ENCODE measurements around the gene DHFR2. TPM values are rescaled to one million over a fixed set of nuclear protein-coding genes. Genes with fewer than 3 reads are reported as not detected.

The DHFR2 gene
- total RNA-seq, 2 donors from 2014 or later: 7.6 to 7.8 TPM

GRCh38 chr3:94009608-94010007, 53.1 kb downstream of the DHFR2 start:
- 89% methylated on average over 2 of the region's 2 CpGs for WGBS
- no peaks in the 10 kb centered on the region for H3K4me1 ChIP-seq (replicated peaks)

GRCh38 chr3:94008253-94008652, 54.5 kb downstream of the DHFR2 start:
- H3K4me1 ChIP-seq (replicated peaks): no peaks in the 10 kb centered on the region
- TF ChIP-seq CTCF (IDR thresholded peaks at IDR 0.05) (no peak), POLR2A (IDR thresholded peaks at IDR 0.05) (no peak), POLR2AphosphoS5 (IDR thresholded peaks at IDR 0.05) (no peak)
- no peaks in the 10 kb centered on the region for H3K9me3 ChIP-seq
- WGBS: 66% methylated on average over 2 of the region's 2 CpGs
- no peak overlapping the region for H3K4me3 ChIP-seq
- H3K36me3 ChIP-seq: no peaks in the 10 kb centered on the region
- H3K27ac ChIP-seq: no peak overlapping the region
- H3K27me3 ChIP-seq (replicated peaks; ENCODE audit: insufficient read depth): no peaks in the 10 kb centered on the region
- intact Hi-C loops (cut with DNase I): no loop called here
- DNase-seq (ENCODE audit: low spot score): no peak

More at GRCh38 chr3:94009608-94010007, 53.1 kb downstream of the DHFR2 start:
- Histone ChIP-seq H3K36me3 (no peaks in the 10 kb centered on the region), H3K9me3 (no peaks in the 10 kb centered on the region), H3K27ac (no peak overlapping the region), H3K4me3 (no peak overlapping the region), H3K27me3 (replicated peaks; ENCODE audit: insufficient read depth) (no peaks in the 10 kb centered on the region)
- TF ChIP-seq POLR2A (IDR thresholded peaks at IDR 0.05) (no peak), POLR2AphosphoS5 (IDR thresholded peaks at IDR 0.05) (no peak), CTCF (IDR thresholded peaks at IDR 0.05) (no peak)
- intact Hi-C loops (cut with DNase I): no loop called here
- no peak for DNase-seq (ENCODE audit: low spot score)

Other genes starting within 250 kb of the DHFR2 start
- 10 to 100 TPM; 17.7 to 26.6 TPM for gene PROS1, start 89.0 kb downstream of the DHFR2 start, total RNA-seq
- 10 to 100 TPM in 1 of 2 donors, 1 to 10 TPM in 1; 6.4 to 10.7 TPM for gene ARL13B, start 82.8 kb downstream of the DHFR2 start, total RNA-seq
- 1 to 10 TPM in 1 of 2 donors, not detected in 1; 3.6 TPM for gene STX19, start 34.3 kb downstream of the DHFR2 start, total RNA-seq
- gene NSUN3, start 145 bp upstream of the DHFR2 start, total RNA-seq: 10 to 100 TPM in 1 of 2 donors, 1 to 10 TPM in 1; 9.2 to 12.2 TPM